GM19372 (cell line): Measurements from ENCODE around the gene TELO2.

Experiments used
- ATAC-seq: cut with Tn5 transposase; IDR thresholded peaks from one replicate; pipeline ENCODE4 v1.9.1; 2021; ENCODE audit warnings: mild to moderate bottlenecking, low read depth, moderate library complexity; ENCODE audit not compliant: unreplicated experiment

TELO2 gene

GRCh38 chr16:1495889-1496262 is 2.7 kb downstream of the TELO2 start:
- ATAC-seq: no peak

- ATAC-seq: no peak
These were observed 3.3 kb downstream of the TELO2 start for GRCh38 chr16:1496464-1496863.

- ATAC-seq: no peak
These were observed 3.9 kb downstream of the TELO2 start for GRCh38 chr16:1497014-1497598.

GRCh38 chr16:1498899-1499676 is 5.9 kb downstream of the TELO2 start:
- no peak for ATAC-seq

GRCh38 chr16:1499756-1500464 is 6.8 kb downstream of the TELO2 start:
- ATAC-seq: no peak

GRCh38 chr16:1500465-1501150 is 7.4 kb downstream of the TELO2 start:
- no peak for ATAC-seq

GRCh38 chr16:1501630-1502029 is 8.5 kb downstream of the TELO2 start:
- ATAC-seq: no peak

- ATAC-seq: no peak
These were observed 9.2 kb downstream of the TELO2 start for GRCh38 chr16:1502092-1503004.

- ATAC-seq: no peak
These were observed 10.2 kb downstream of the TELO2 start for GRCh38 chr16:1503110-1503955.

GRCh38 chr16:1505073-1505844 is 12.1 kb downstream of the TELO2 start:
- ATAC-seq: no peak

GRCh38 chr16:1505912-1506311 is 12.8 kb downstream of the TELO2 start:
- ATAC-seq: no peak

- no peak for ATAC-seq
These were observed 13.5 kb downstream of the TELO2 start for GRCh38 chr16:1506494-1507213.

GRCh38 chr16:1508494-1509187 is 15.5 kb downstream of the TELO2 start:
- no peak for ATAC-seq

- ATAC-seq: no peak
These were observed 16.4 kb downstream of the TELO2 start for GRCh38 chr16:1509307-1510221.

GRCh38 chr16:1510272-1510671 is 17.1 kb downstream of the TELO2 start:
- no peak for ATAC-seq

- no peak for ATAC-seq
These were observed 17.8 kb downstream of the TELO2 start for GRCh38 chr16:1510941-1511351.
